GM12878 (cell line): ENCODE results near the gene CA5A. TPM values are rescaled to one million over a fixed set of nuclear protein-coding genes. Genes with fewer than 3 reads are reported as not detected.

Experiments used
- CTCF ChIP-seq, 3 experiments: IDR thresholded peaks in 2 of 3; conservative IDR thresholded peaks in 1 of 3; 2 replicates each; pipeline ENCODE4 v1.5.1; 2011; ENCODE audit warnings: low read depth in 3 of 3, low read length in 3 of 3, mild to moderate bottlenecking in 3 of 3, control low read depth in 2 of 3, moderate library complexity in 2 of 3, inconsistent platforms in 1 of 3, mixed read lengths in 1 of 3; ENCODE audit not compliant: control insufficient read depth in 2 of 3, insufficient read depth in 1 of 3; ENCODE audit errors: extremely low read depth in 1 of 3
- HCFC1 ChIP-seq: fragments of 150-350 bp; IDR thresholded peaks from 2 replicates; pipeline ENCODE4 v1.6.1; 2014; ENCODE audit warnings: low read length
- JUND ChIP-seq: IDR thresholded peaks from 2 replicates; pipeline ENCODE4 v1.6.1; 2012; ENCODE audit warnings: low read depth, mild to moderate bottlenecking, low read length, improper control_type of control experiment, moderate library complexity
- NFYB ChIP-seq: IDR thresholded peaks from 2 replicates; pipeline ENCODE4 v1.6.1; 2011; ENCODE audit warnings: low read depth, mild to moderate bottlenecking, low read length, improper control_type of control experiment, moderate library complexity; ENCODE audit not compliant: insufficient read depth
- NR2C2 ChIP-seq: IDR thresholded peaks from 2 replicates; pipeline ENCODE4 v1.6.1; 2011; ENCODE audit warnings: borderline replicate concordance, low read depth; ENCODE audit not compliant: control insufficient read depth, insufficient read length
- SMC3 ChIP-seq: IDR thresholded peaks from 2 replicates; pipeline ENCODE4 v1.6.1; 2011; ENCODE audit warnings: low read length, improper control_type of control experiment, borderline replicate concordance
- SPI1 ChIP-seq: IDR thresholded peaks from 2 replicates; pipeline ENCODE4 v1.6.1; 2011; ENCODE audit warnings: low read depth, mild to moderate bottlenecking, low read length, moderate library complexity, borderline replicate concordance; ENCODE audit not compliant: insufficient read depth
- ZBTB4 ChIP-seq: fragments of 450-650 bp; formaldehyde crosslinking; IDR thresholded peaks from 2 replicates; pipeline ENCODE4 v1.4.0; 2022; ENCODE audit warnings: mild to moderate bottlenecking, moderate library complexity
- polyA plus RNA-seq, 11 experiments: library from polyadenylated mRNA; depleted of rRNA in 4 of 11; unstranded in 6 of 11; stranded (reverse) in 5 of 11; fragments of >200 nt; fragmentation: Nextera tagmentation in 4 of 11; fragmentation: Illumina TruSeq in 1 of 11; extraction: Ambion mirVana in 4 of 11; extraction: Trizol in 1 of 11; gene quantifications; 1 replicate in 1 of 11; 2 replicates in 10 of 11; pipeline versions ENCODE4 v1.2.1 to v1.2.3, GENCODE V29; 2011 to 2016; ENCODE audit warnings: inconsistent platforms in 2 of 11, missing spikeins in 2 of 11, low read depth in 1 of 11
- total RNA-seq, 4 experiments: library from RNA; depleted of rRNA in 3 of 4; stranded (reverse); fragments of >200 nt in 3 of 4; fragmentation: Illumina TruSeq in 1 of 4; extraction: Trizol in 1 of 4; gene quantifications; 2 replicates each; pipeline versions ENCODE4 v1.2.1 to v1.2.3, GENCODE V29; 2013 to 2021

The CA5A gene
- total and polyA plus RNA-seq, 10 of the 15 experiments (the other 5 are each of a cell fraction or from before 2014, with no cell fraction given) = not detected

- TF ChIP-seq ZBTB4 (CRISPR knock-in tag) (no peak), NR2C2 (no peak), NFYB (no peak), SPI1 (no peak), HCFC1 (peak; percentile 100), CTCF (IDR thresholded peaks at IDR 0.05 in 2 of 3, conservative IDR thresholded peaks at IDR 0.05 in 1 of 3; ENCODE audit: control insufficient read depth in 2 of 3, extremely low read depth in 1 of 3, insufficient read depth in 1 of 3, low read depth in 3 of 3, low read length in 3 of 3) (peak; percentile 46 to 76 (median 52)), JUND (no peak), SMC3 (no peak)
Observed at GRCh38 chr16:87950765-87951551, 14.6 kb upstream of the CA5A start, which contains the start of gene BANP (continued).
